Activated T-helper 17 cell treated with anti-CD3 and anti-CD28 coated beads, Interleukin-2, amount 50 U/mL, for 72 hours (primary cell): Measurements from ENCODE around the gene NCOA7. TPM values are rescaled to one million over a fixed set of nuclear protein-coding genes. Genes with fewer than 3 reads are reported as not detected.
A peak's percentile ranks its signal among the peaks of the same experiment; 100 is the strongest.
"Not testable (repeated sequence)": the region's sequence is repeated elsewhere in the genome, so short reads cannot be mapped to it uniquely, and the experiment has no call there.

Experiments
- ATAC-seq: fragments of 150-1000 bp; cut with Tn5 transposase; replicated peaks from 2 replicates; pipeline ENCODE4 v1.10.0; 2021; ENCODE audit warnings: mild to moderate bottlenecking, moderate library complexity
- H3K27ac Mint-ChIP-seq: one replicate; pipeline ENCODE4 v1.8.0; 2022; ENCODE audit warnings: mixed read lengths
- H3K27me3 Mint-ChIP-seq: one replicate; pipeline ENCODE4 v1.8.0; 2022; ENCODE audit warnings: mixed read lengths
- H3K36me3 Mint-ChIP-seq: one replicate; pipeline ENCODE4 v1.8.0; 2022; ENCODE audit warnings: low read depth, mild to moderate bottlenecking, mixed read lengths
- H3K4me1 Mint-ChIP-seq: one replicate; pipeline ENCODE4 v1.8.0; 2022; ENCODE audit warnings: mixed read lengths
- H3K4me3 Mint-ChIP-seq: one replicate; pipeline ENCODE4 v1.8.0; 2022; ENCODE audit warnings: mild to moderate bottlenecking, mixed read lengths
- H3K9me3 Mint-ChIP-seq: one replicate; pipeline ENCODE4 v1.8.0; 2022; ENCODE audit warnings: mixed read lengths
- total RNA-seq, 2 donors: library from RNA; stranded (reverse); gene quantifications; one replicate each; pipeline ENCODE4 v1.2.3, GENCODE V29; 2022

Gene NCOA7
- total RNA-seq, 2 donors from 2014 or later = 44.6 to 59.9 TPM

DNA sequence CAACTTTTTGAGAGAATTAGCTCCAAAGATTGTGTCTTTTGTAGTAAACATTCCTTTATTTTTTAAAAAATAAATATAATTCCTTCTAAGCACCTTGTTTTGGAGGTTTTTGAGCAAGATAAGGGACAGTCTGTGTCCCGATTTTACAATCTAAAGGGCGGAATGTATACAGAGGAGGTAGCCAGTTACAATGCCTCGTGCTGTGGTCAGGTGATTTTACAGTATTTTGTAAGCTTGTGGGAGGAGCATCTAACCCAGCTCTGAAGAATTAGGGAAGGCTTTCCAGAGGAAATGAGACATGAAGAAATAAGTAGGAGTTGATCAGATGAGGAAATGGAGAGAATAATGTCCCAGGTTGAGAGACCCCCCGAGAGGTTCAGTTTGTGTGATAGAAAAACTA, 167.1 kb downstream of the NCOA7 start:
- Mint-ChIP-seq H3K4me1 (no peaks in the 10 kb centered on the region), H3K36me3 (no peaks in the 10 kb centered on the region), H3K27ac (no peak overlapping the region), H3K9me3 (no peaks in the 10 kb centered on the region), H3K27me3 (no peaks in the 10 kb centered on the region), H3K4me3 (no peak overlapping the region)
- ATAC-seq = no peak

DNA sequence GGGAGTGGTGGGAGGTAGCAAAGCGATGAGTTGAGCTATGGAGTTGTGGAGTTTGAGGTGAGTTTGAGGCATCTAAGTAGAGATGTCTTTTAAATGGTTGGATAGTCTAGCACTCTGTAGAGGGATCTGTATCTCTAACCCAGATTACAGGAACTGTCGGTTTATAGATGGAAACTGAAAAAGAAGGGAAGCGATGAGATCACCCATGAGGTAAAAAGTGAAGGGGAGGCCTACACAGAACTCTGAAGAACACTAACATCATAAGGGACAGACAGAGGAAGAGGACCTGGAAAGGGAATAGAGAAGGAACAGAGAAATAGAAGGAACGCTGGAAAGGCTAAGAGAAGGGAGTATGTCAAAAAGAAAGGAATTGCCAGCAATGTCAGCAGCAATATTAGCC, 168.3 kb downstream of the NCOA7 start:
- H3K27me3 Mint-ChIP-seq = no peaks in the 10 kb centered on the region
- no peaks in the 10 kb centered on the region for H3K9me3 Mint-ChIP-seq
- no peak overlapping the region for H3K4me3 Mint-ChIP-seq
- ATAC-seq = no peak
- H3K27ac Mint-ChIP-seq = no peak overlapping the region
- no peaks in the 10 kb centered on the region for H3K36me3 Mint-ChIP-seq
- peaks cover 5% of the 10 kb centered on the region for H3K4me1 Mint-ChIP-seq

DNA sequence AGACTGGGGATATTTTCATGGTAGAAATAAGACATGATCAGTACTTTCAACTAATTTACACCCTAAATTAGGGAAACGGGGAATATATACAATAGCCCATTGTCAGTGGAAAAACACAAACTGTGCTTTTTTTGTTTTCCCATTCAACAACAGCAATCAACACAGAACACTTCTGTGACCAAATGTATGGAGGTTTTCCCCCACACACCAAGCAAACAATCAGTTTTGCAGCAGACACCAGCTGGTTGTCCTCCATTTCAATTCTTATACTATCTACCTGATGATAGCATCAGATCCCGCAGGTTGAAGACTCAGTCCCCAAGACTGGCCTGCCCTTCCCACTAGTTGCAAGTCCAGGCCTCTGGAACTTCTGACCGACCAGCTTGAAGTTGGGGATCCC, 170.4 kb downstream of the NCOA7 start:
- H3K27ac Mint-ChIP-seq = no peak overlapping the region
- H3K4me3 Mint-ChIP-seq = no peak overlapping the region
- no peaks in the 10 kb centered on the region for H3K36me3 Mint-ChIP-seq
- ATAC-seq = no peak
- H3K4me1 Mint-ChIP-seq = peaks cover 5% of the 10 kb centered on the region
- no peaks in the 10 kb centered on the region for H3K27me3 Mint-ChIP-seq
- H3K9me3 Mint-ChIP-seq = no peaks in the 10 kb centered on the region

DNA sequence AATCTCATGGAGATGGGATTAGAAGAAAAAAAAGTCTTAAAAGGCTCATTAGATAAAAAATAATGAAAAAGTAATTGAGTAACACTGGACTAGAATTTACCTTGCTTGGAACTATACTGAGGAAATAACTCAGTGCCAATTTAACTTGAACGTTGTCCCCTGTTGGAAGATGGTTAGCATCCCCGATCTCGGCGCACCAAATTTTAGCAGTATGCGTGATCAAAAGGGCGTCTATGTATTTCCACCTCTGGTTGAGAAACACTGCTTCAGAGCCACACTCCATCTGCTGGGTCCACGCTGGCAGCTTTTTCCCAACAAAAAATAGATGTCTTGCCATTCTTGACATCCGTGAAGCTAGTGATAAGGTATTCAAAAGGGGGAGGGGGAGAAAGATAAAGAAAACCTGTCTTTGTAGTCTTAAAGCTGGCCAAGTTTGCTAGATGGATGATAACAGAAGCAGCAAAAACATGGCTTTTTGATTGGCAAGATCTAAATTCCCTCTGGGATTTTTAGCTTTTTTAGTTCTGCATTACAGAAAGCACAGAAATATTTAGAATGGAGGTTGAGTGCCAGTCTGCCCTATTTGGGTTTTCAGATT, 172.2 kb downstream of the NCOA7 start:
- Mint-ChIP-seq H3K4me3 (no peak overlapping the region), H3K4me1 (peaks cover 5% of the 10 kb centered on the region), H3K9me3 (no peaks in the 10 kb centered on the region), H3K27ac (no peak overlapping the region), H3K36me3 (peaks cover 15% of the 10 kb centered on the region), H3K27me3 (no peaks in the 10 kb centered on the region)
- no peak for ATAC-seq

DNA sequence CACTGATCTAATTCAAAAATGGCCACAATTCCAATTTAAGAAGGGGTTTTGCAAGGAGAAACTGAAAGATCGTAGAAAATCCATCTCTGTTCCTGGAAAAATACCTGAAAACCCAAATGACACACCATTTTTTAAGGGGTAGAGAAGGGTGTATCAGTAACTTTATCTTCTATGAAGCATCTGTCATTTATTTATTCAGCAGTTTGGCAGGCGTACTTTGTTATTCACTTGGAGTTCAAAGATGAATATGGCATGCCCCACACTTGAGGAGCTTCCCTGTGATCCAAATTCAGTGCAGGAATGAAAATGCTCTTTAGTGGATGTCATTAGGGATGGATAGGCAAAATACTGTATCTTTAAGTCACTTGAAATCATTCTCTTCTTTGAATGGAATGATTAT, 173.1 kb downstream of the NCOA7 start:
- peak overlapping the region; percentile 28 for H3K27ac Mint-ChIP-seq
- H3K36me3 Mint-ChIP-seq = peaks cover 24% of the 10 kb centered on the region
- no peak overlapping the region for H3K4me3 Mint-ChIP-seq
- peaks cover 5% of the 10 kb centered on the region for H3K4me1 Mint-ChIP-seq
- no peaks in the 10 kb centered on the region for H3K9me3 Mint-ChIP-seq
- no peak for ATAC-seq
- no peaks in the 10 kb centered on the region for H3K27me3 Mint-ChIP-seq

DNA sequence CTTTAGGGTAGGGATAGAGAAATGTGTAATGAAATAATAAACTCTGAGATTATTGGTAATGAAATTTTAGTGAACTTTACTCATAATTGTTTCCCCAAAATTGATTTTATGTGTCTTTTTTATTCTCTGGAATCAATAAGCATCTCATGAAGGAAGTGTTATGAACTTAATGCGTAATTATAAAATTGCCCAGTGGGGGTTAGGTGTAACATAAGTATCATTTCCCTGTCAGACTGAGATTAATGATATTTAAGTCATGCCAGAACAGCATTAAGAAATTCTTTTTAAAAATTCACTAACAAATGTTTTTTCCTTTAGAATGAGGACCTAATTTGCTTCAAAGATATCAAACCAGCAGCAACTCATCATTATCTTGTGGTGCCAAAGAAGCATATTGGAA, 175.8 kb downstream of the NCOA7 start:
- no peaks in the 10 kb centered on the region for H3K9me3 Mint-ChIP-seq
- peaks cover 40% of the 10 kb centered on the region for H3K36me3 Mint-ChIP-seq
- peaks cover 5% of the 10 kb centered on the region for H3K4me1 Mint-ChIP-seq
- H3K27me3 Mint-ChIP-seq = no peaks in the 10 kb centered on the region
- no peak overlapping the region for H3K27ac Mint-ChIP-seq
- no peak overlapping the region for H3K4me3 Mint-ChIP-seq
- no peak for ATAC-seq

DNA sequence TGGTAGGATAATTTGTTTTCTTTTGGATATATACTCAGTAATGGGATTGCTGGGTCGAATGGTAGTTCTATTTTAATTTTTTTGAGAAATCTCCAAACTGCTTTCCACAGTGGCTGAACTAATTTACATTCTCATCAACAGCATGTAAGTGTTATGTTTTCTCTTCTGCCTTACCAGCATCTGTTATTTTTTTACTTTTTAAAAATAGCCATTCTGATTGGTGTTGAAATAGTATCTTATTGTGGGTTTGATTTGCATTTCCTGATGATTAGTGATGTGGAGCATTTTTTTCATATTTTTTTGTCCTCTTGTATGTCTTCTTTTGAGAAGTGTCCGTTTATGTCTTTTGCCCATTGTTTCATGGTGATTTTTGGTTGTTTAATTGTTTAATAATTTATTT, 177.7 kb downstream of the NCOA7 start:
- H3K27ac Mint-ChIP-seq = no peak overlapping the region
- peaks cover 3% of the 10 kb centered on the region for H3K4me1 Mint-ChIP-seq
- H3K36me3 Mint-ChIP-seq = peaks cover 49% of the 10 kb centered on the region
- ATAC-seq = no peak
- no peak overlapping the region for H3K4me3 Mint-ChIP-seq
- H3K27me3 Mint-ChIP-seq = no peaks in the 10 kb centered on the region
- no peaks in the 10 kb centered on the region for H3K9me3 Mint-ChIP-seq

DNA sequence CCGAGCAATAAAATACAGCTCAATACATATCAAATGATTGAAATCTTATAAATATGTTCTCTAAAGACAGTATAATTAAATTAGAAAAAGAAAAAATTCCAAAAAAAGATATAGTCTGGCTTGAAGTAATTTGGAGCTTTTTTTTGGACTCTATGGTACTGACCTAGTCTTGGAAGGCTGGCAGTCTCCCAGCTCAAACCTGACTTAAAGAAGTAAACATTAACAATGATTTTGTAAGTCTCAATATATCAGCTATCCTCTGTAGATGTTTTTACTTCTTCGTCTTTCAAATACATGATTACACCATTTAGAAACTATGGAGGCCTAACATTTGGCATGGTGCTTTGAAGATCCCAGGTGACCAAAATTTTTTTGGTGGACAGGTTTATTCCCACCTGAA, 180.0 kb downstream of the NCOA7 start:
- Mint-ChIP-seq H3K9me3 (no peaks in the 10 kb centered on the region), H3K36me3 (peaks cover 49% of the 10 kb centered on the region), H3K4me1 (no peaks in the 10 kb centered on the region), H3K27ac (peak overlapping the region; percentile 41), H3K4me3 (no peak overlapping the region), H3K27me3 (no peaks in the 10 kb centered on the region)
- ATAC-seq = no peak

DNA sequence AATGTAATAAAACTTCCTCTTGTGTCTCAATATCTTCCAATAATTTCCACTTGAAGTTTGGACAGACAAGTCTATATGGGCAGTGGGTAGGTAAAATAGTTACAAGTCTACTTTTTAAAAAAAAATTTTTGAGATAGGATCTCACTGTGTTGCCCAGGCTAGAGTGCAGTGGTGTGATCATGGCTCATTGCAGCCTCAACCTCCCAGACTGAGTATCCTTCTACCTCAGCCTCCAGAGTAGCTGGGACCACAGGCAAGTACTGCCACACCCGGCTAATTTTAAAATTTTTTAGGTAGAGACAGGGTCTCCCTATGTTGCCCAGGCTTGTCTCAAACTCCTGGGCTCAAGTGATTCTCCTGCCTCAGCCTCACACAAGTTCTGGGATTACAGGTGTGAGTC, 181.7 kb downstream of the NCOA7 start:
- not testable (repeated sequence) for ATAC-seq, H3K27ac Mint-ChIP-seq, H3K27me3 Mint-ChIP-seq, H3K4me1 Mint-ChIP-seq, H3K4me3 Mint-ChIP-seq, H3K9me3 Mint-ChIP-seq
- H3K36me3 Mint-ChIP-seq = peaks cover 39% of the 10 kb centered on the region

DNA sequence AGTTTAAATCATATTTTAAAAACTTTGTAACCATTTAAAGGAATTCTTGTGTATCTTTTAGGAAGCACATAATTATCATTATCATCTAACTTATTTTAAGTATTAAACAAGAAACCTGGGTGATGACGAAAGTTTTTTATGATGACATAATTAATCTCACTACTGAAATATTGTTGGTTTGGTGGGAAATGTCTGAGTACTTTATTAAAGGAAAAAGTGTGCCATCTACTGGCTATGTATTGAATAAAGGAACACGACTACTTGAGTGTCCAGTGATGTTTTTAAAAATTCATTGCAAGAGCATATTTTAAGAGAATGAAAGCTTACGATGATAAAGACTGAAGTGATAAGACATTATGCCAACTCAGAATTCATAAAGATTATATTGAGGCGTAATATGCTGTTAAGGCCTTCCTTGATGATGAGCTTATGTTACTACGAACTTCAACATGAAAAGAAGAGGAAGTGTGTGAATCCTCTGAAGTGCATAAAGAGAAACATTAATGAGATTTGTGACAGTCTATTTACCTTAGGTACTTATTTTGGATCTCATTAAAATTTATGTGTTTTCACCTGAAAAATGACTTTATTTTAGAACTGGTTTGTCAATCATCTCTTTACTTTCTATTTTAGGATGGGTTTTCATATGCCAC, 183.6 kb downstream of the NCOA7 start:
- no peaks in the 10 kb centered on the region for H3K4me1 Mint-ChIP-seq
- ATAC-seq = peak; percentile 62
- H3K9me3 Mint-ChIP-seq = no peaks in the 10 kb centered on the region
- no peaks in the 10 kb centered on the region for H3K27me3 Mint-ChIP-seq
- peaks cover 20% of the 10 kb centered on the region for H3K36me3 Mint-ChIP-seq
- no peak overlapping the region for H3K27ac Mint-ChIP-seq
- H3K4me3 Mint-ChIP-seq = no peak overlapping the region

DNA sequence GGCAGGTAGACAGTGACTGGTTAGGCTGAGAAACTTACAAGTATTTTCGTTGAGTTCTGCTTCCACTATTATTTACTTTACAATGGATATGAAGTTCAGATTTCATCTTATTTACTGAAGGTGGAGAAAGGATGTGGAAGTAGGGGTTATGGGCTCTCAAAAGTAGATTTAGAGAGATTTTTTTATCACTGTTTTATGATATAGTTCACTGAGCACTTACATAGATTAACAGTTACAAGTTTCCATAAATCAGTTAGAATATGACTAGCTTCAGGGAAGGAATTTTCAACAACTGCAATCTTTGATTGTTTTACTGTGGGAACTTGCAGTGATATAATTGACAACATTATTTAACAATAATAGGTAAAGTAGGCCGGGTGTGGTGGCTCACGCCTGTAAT, 188.3 kb downstream of the NCOA7 start:
- H3K4me1 Mint-ChIP-seq = no peaks in the 10 kb centered on the region
- H3K4me3 Mint-ChIP-seq = no peak overlapping the region
- no peaks in the 10 kb centered on the region for H3K27me3 Mint-ChIP-seq
- H3K27ac Mint-ChIP-seq = no peak overlapping the region
- ATAC-seq = no peak
- no peaks in the 10 kb centered on the region for H3K9me3 Mint-ChIP-seq
- H3K36me3 Mint-ChIP-seq = no peaks in the 10 kb centered on the region

Other genes starting within 250 kb of the NCOA7 start
- gene HEY2, start 41.3 kb upstream of the NCOA7 start, total RNA-seq = under 1 TPM in 1 of 2 donors, not detected in 1; 0.09 TPM
- 1 to 10 TPM; 6.2 to 8.2 TPM for gene HINT3, start 165.8 kb downstream of the NCOA7 start, total RNA-seq
- gene TRMT11, start 195.6 kb downstream of the NCOA7 start, total RNA-seq = 10 to 100 TPM; 39.5 to 44.1 TPM